CD4-positive, CD25-positive, alpha-beta regulatory T cell (primary cell): ENCODE data around the gene PIK3CA. TPM values are rescaled to one million over a fixed set of nuclear protein-coding genes. Genes with fewer than 3 reads are reported as not detected.
"Not testable (repeated sequence)": the region's sequence is repeated elsewhere in the genome, so short reads cannot be mapped to it uniquely, and the experiment has no call there.

Experiments
- ATAC-seq, 2 donors: fragments of 150-1000 bp; cut with Tn5 transposase; one replicate each; pipeline ENCODE4 v1.10.0; 2021; ENCODE audit warnings: low read depth in 2 of 2, moderate number of reproducible peaks in 2 of 2, moderate library complexity in 1 of 2
- DNase-seq, 3 donors: peaks; one replicate each; pipeline versions ENCODE4 v3.0.0 to v3.0.0-alpha.2; 2012 to 2022; ENCODE audit warnings: mixed read lengths in 1 of 3
- H3K27ac ChIP-seq: one replicate; pipeline ENCODE4 v1.7.0; 2013; ENCODE audit warnings: mild to moderate bottlenecking, low read length; ENCODE audit not compliant: insufficient read depth, poor library complexity, severe bottlenecking
- H3K27me3 ChIP-seq: one replicate; pipeline ENCODE4 v1.7.0; 2013; ENCODE audit warnings: low read length; ENCODE audit not compliant: control insufficient read depth, insufficient read depth
- H3K36me3 ChIP-seq: one replicate; pipeline ENCODE4 v1.7.0; 2013; ENCODE audit warnings: mild to moderate bottlenecking, low read length, moderate library complexity; ENCODE audit not compliant: control insufficient read depth, insufficient read depth
- H3K4me1 ChIP-seq: 2 replicates; pipeline ENCODE4 v1.7.0; 2013; ENCODE audit warnings: mild to moderate bottlenecking, low read length; ENCODE audit not compliant: insufficient read depth, control insufficient read depth, poor library complexity, severe bottlenecking
- H3K4me3 ChIP-seq: one replicate; pipeline ENCODE4 v1.7.0; 2013; ENCODE audit warnings: low read depth, mild to moderate bottlenecking, low read length, moderate library complexity
- H3K9me3 ChIP-seq, 2 experiments: 1 replicate in 1 of 2; 2 replicates in 1 of 2; pipeline ENCODE4 v1.7.0; 2013; ENCODE audit warnings: low read length in 2 of 2, mild to moderate bottlenecking in 1 of 2, moderate library complexity in 1 of 2; ENCODE audit not compliant: control insufficient read depth in 2 of 2
- H3K27ac Mint-ChIP-seq, 3 donors: one replicate each; pipeline ENCODE4 v1.8.0; 2020 to 2022; ENCODE audit warnings: mild to moderate bottlenecking in 3 of 3, mixed read lengths in 3 of 3, moderate library complexity in 2 of 3
- H3K27me3 Mint-ChIP-seq: one replicate; pipeline ENCODE4 v1.8.0; 2022; ENCODE audit warnings: mild to moderate bottlenecking, mixed read lengths
- H3K36me3 Mint-ChIP-seq: one replicate; pipeline ENCODE4 v1.8.0; 2020; ENCODE audit warnings: mixed read lengths
- H3K4me1 Mint-ChIP-seq, 4 donors: one replicate each; pipeline ENCODE4 v1.8.0; 2020 to 2022; ENCODE audit warnings: mixed read lengths in 4 of 4, mild to moderate bottlenecking in 1 of 4
- H3K4me3 Mint-ChIP-seq, 4 donors: one replicate each; pipeline ENCODE4 v1.8.0; 2020 to 2022; ENCODE audit warnings: mild to moderate bottlenecking in 4 of 4, mixed read lengths in 4 of 4, moderate library complexity in 3 of 4
- H3K9me3 Mint-ChIP-seq, 7 donors: one replicate each; pipeline ENCODE4 v1.8.0; 2020 to 2022; ENCODE audit warnings: mixed read lengths in 7 of 7, mild to moderate bottlenecking in 3 of 7, moderate library complexity in 2 of 7
- polyA plus RNA-seq, 4 donors: library from polyadenylated mRNA; unstranded; fragments of 300-500 nt; fragmentation: Illumina TruSeq; gene quantifications; one replicate each; pipeline ENCODE4 v1.2.3, GENCODE V29; 2021
- total RNA-seq: library from RNA; stranded (reverse); gene quantifications from one replicate; pipeline ENCODE4 v1.2.3, GENCODE V29; 2022

The PIK3CA gene
- total and polyA plus RNA-seq, 5 donors from 2014 or later: 15.8 to 38.0 (median 19.6) TPM

GRCh38 chr3:179115444-179115843 lies 32.7 kb upstream of the PIK3CA start:
- H3K9me3 ChIP-seq, H3K27ac Mint-ChIP-seq, H3K4me1 ChIP-seq, H3K4me3 Mint-ChIP-seq, H3K9me3 Mint-ChIP-seq, H3K4me3 ChIP-seq, DNase-seq, H3K36me3 Mint-ChIP-seq, ATAC-seq, H3K36me3 ChIP-seq, H3K4me1 Mint-ChIP-seq, H3K27ac ChIP-seq: not testable (repeated sequence)
- peaks cover 67% of the 10 kb centered on the region for H3K27me3 Mint-ChIP-seq
- peaks cover 20% of the 10 kb centered on the region for H3K27me3 ChIP-seq

- no peak overlapping the region for H3K4me3 Mint-ChIP-seq
- H3K27ac Mint-ChIP-seq: no peak overlapping the region
- no peaks in the 10 kb centered on the region for H3K36me3 Mint-ChIP-seq
- peaks cover 55% of the 10 kb centered on the region for H3K27me3 Mint-ChIP-seq
- Histone ChIP-seq H3K27me3 (peaks cover 19% of the 10 kb centered on the region), H3K27ac (no peak overlapping the region), H3K4me1 (no peaks in the 10 kb centered on the region), H3K4me3 (no peak overlapping the region), H3K9me3 (peaks cover 0 to 3% of the 10 kb centered on the region in 2 experiments), H3K36me3 (no peaks in the 10 kb centered on the region)
- peaks cover 0 to 4% (median 2%) of the 10 kb centered on the region in 7 donors for H3K9me3 Mint-ChIP-seq
- ATAC-seq (no peak), DNase-seq (no peak)
- H3K4me1 Mint-ChIP-seq: peaks cover 0 to 4% (median 1%) of the 10 kb centered on the region in 4 donors
These were observed 31.3 kb upstream of the PIK3CA start for GRCh38 chr3:179116816-179117215.

- not testable (repeated sequence) for H3K36me3 Mint-ChIP-seq
These were observed 15.8 kb upstream of the PIK3CA start for GRCh38 chr3:179132191-179132890.

GRCh38 chr3:179133575-179133974 lies 14.6 kb upstream of the PIK3CA start:
- ATAC-seq (no peak), DNase-seq (no peak)
- peaks cover 0 to 1% (median 0%) of the 10 kb centered on the region in 7 donors for H3K9me3 Mint-ChIP-seq
- no peak overlapping the region for H3K4me3 Mint-ChIP-seq
- Histone ChIP-seq H3K36me3 (no peaks in the 10 kb centered on the region), H3K27me3 (peaks cover 8% of the 10 kb centered on the region), H3K9me3 (no peaks in the 10 kb centered on the region), H3K27ac (no peak overlapping the region), H3K4me3 (no peak overlapping the region), H3K4me1 (no peaks in the 10 kb centered on the region)
- no peak overlapping the region for H3K27ac Mint-ChIP-seq
- H3K36me3 Mint-ChIP-seq: no peaks in the 10 kb centered on the region
- H3K27me3 Mint-ChIP-seq: peaks cover 16% of the 10 kb centered on the region
- H3K4me1 Mint-ChIP-seq: peaks cover 0 to 8% (median 1%) of the 10 kb centered on the region in 4 donors

More at GRCh38 chr3:179132191-179132890, 15.8 kb upstream of the PIK3CA start:
- ATAC-seq, H3K27me3 ChIP-seq, H3K4me3 ChIP-seq, H3K9me3 ChIP-seq, H3K4me1 Mint-ChIP-seq, H3K36me3 ChIP-seq, H3K27ac Mint-ChIP-seq, H3K4me3 Mint-ChIP-seq, H3K4me1 ChIP-seq, H3K9me3 Mint-ChIP-seq, H3K27ac ChIP-seq, DNase-seq, H3K27me3 Mint-ChIP-seq: not testable (repeated sequence)

- H3K9me3 ChIP-seq: no peaks in the 10 kb centered on the region
- no peaks in the 10 kb centered on the region for H3K36me3 ChIP-seq
- no peaks in the 10 kb centered on the region for H3K36me3 Mint-ChIP-seq
- peaks cover 0 to 8% (median 1%) of the 10 kb centered on the region in 4 donors for H3K4me1 Mint-ChIP-seq
- no peak overlapping the region for H3K27ac ChIP-seq
- no peak overlapping the region for H3K27ac Mint-ChIP-seq
- ATAC-seq: no peak
- no peak for DNase-seq
- peaks cover 0 to 1% (median 0%) of the 10 kb centered on the region in 7 donors for H3K9me3 Mint-ChIP-seq
- H3K4me3 Mint-ChIP-seq: no peak overlapping the region
- H3K4me1 ChIP-seq: no peaks in the 10 kb centered on the region
- peaks cover 15% of the 10 kb centered on the region for H3K27me3 ChIP-seq
- no peak overlapping the region for H3K4me3 ChIP-seq
- peaks cover 41% of the 10 kb centered on the region for H3K27me3 Mint-ChIP-seq
These were observed 12.0 kb upstream of the PIK3CA start for GRCh38 chr3:179136195-179136594.

GRCh38 chr3:179141890-179142289 lies 6.3 kb upstream of the PIK3CA start:
- Mint-ChIP-seq H3K9me3 (peaks cover 0 to 1% (median 0%) of the 10 kb centered on the region in 7 donors), H3K4me3 (no peak overlapping the region), H3K4me1 (peaks cover 0 to 10% (median 2%) of the 10 kb centered on the region in 4 donors), H3K27ac (no peak overlapping the region), H3K27me3 (peaks cover 59% of the 10 kb centered on the region), H3K36me3 (no peaks in the 10 kb centered on the region)
- Histone ChIP-seq H3K4me1 (no peaks in the 10 kb centered on the region), H3K27ac (no peak overlapping the region), H3K4me3 (no peak overlapping the region), H3K9me3 (no peaks in the 10 kb centered on the region), H3K27me3 (peaks cover 17% of the 10 kb centered on the region), H3K36me3 (no peaks in the 10 kb centered on the region)
- DNase-seq (no peak), ATAC-seq (no peak)

GRCh38 chr3:179146911-179147513 lies 1.1 kb upstream of the PIK3CA start:
- H3K27ac ChIP-seq: peak overlapping the region; percentile 96
- peak overlapping the region; percentile 99 for H3K4me3 ChIP-seq
- peaks cover 20% of the 10 kb centered on the region for H3K27me3 Mint-ChIP-seq
- H3K27ac Mint-ChIP-seq: no peak overlapping the region
- peak; percentile 22 to 25 for ATAC-seq
- no peaks in the 10 kb centered on the region for H3K9me3 ChIP-seq
- no peaks in the 10 kb centered on the region for H3K9me3 Mint-ChIP-seq
- no peak overlapping the region for H3K4me3 Mint-ChIP-seq
- no peaks in the 10 kb centered on the region for H3K36me3 ChIP-seq
- peaks cover 3% of the 10 kb centered on the region for H3K27me3 ChIP-seq
- peaks cover 29% of the 10 kb centered on the region for H3K4me1 ChIP-seq
- peaks cover 11 to 33% (median 25%) of the 10 kb centered on the region in 4 donors for H3K4me1 Mint-ChIP-seq
- peak; percentile 26 to 87 (median 81) for DNase-seq
- H3K36me3 Mint-ChIP-seq: no peaks in the 10 kb centered on the region

- Histone ChIP-seq H3K9me3 (no peaks in the 10 kb centered on the region), H3K27me3 (peaks cover 3% of the 10 kb centered on the region), H3K4me3 (peak overlapping the region; percentile 99), H3K36me3 (no peaks in the 10 kb centered on the region), H3K27ac (peak overlapping the region; percentile 96), H3K4me1 (peaks cover 32% of the 10 kb centered on the region)
- H3K4me1 Mint-ChIP-seq: peaks cover 11 to 37% (median 29%) of the 10 kb centered on the region in 4 donors
- DNase-seq (no peak), ATAC-seq (peak in 1 of 2 donors; percentile 23)
- no peaks in the 10 kb centered on the region for H3K36me3 Mint-ChIP-seq
- no peaks in the 10 kb centered on the region for H3K9me3 Mint-ChIP-seq
- no peak overlapping the region for H3K27ac Mint-ChIP-seq
- peaks cover 15% of the 10 kb centered on the region for H3K27me3 Mint-ChIP-seq
- no peak overlapping the region for H3K4me3 Mint-ChIP-seq
These were observed 664 bp upstream of the PIK3CA start for GRCh38 chr3:179147514-179147872.
